ENCODE results near the gene MORN1.

The MORN1 gene

DNA sequence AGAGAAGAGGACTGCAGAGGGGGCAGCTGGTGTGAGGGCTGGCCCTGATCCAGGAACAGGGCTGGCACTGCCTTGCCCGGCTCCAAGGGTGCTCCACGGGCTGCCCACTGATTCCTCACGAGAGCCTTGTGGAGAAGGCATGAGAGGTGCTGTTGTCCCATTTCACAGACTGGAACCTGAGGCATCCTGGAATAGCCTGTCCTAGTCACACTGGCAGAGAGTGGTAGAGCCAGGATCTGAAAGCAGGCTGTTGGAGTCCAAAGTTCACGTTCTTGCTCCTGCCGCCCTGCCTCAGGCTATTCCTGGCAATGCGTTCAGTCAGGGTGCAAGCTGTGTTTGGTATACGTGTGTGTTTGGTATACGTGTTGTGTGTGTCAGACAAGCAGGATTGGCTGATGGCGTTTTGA, 2.1 kb upstream of the MORN1 start:
- peaks cover 4% of the 10 kb centered on the region for H3K4me1 ChIP-seq (ENCODE audit: control insufficient read depth, low read depth, low read length)
- H3K36me3 ChIP-seq (ENCODE audit: control insufficient read depth, low read depth, low read length): peaks cover 14% of the 10 kb centered on the region
- no peak overlapping the region for H3K9ac ChIP-seq (ENCODE audit: low read length)
- H3K4me3 ChIP-seq (ENCODE audit: low read length): no peak overlapping the region
- H3K9me3 ChIP-seq (ENCODE audit: control insufficient read depth, low read depth, low read length): no peaks in the 10 kb centered on the region
- H3K27me3 ChIP-seq (ENCODE audit: control insufficient read depth, insufficient read depth, low read length): no peaks in the 10 kb centered on the region
- H3K27ac ChIP-seq (ENCODE audit: low read length): no peak overlapping the region

DNA sequence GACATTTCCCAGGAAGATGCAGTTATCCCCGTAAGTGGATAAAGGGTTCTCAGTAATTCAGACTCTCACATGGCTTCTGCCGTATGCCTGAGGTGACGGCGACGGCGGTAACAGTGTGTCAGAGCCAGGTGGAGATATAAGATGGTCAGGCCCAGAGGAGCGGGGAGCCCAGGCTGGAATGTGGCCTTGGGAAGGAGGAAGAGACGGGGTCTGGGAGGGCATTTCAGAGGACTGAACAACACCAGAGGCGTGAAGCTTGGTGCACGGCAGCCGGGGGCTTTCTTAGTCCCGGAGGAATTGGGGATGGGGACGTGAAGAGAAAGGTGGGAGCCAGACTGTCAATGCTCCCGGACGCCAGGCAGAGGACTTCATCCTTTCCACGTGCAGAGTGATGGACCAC, 1.3 kb upstream of the MORN1 start:
- no peaks in the 10 kb centered on the region for H3K27me3 ChIP-seq (ENCODE audit: control insufficient read depth, insufficient read depth, low read length)
- no peaks in the 10 kb centered on the region for H3K9me3 ChIP-seq (ENCODE audit: control insufficient read depth, low read depth, low read length)
- H3K36me3 ChIP-seq (ENCODE audit: control insufficient read depth, low read depth, low read length): peaks cover 14% of the 10 kb centered on the region
- peaks cover 4% of the 10 kb centered on the region for H3K4me1 ChIP-seq (ENCODE audit: control insufficient read depth, low read depth, low read length)
- H3K4me3 ChIP-seq (ENCODE audit: low read length): peak overlapping the region; percentile 84
- peak overlapping the region; percentile 49 for H3K9ac ChIP-seq (ENCODE audit: low read length)
- H3K27ac ChIP-seq (ENCODE audit: low read length): no peak overlapping the region

DNA sequence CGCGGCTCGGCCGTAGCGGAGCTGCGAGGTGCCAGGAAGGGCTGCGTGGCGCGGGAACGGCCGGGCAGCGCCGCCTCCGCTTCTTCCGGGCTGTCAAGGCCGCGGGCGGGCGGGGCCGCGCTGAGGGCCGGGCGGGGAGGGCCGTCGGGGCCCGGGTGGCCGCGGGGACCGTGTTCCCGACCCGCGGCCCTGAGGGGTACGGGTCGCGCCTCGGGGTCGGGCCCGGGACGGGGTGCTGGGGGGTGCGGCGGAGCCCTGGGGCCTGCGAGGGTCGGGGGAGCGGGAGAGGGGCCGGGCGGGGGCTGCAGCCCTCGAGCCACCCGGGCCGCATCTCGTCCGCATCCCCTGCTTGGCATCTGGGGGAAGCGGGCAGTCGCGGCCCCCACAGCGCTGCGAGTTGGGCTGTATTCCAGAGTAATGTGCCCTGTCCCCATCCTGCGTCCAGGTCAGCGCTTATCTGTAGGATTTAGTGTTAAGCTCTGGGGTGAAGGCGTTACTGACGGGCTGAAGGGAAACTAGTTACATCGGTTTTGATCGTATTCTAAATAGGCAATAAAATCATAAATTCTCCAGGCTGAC, 666 bp upstream of the MORN1 start:
- Histone ChIP-seq H3K4me1 (ENCODE audit: control insufficient read depth, low read depth, low read length) (peaks cover 4% of the 10 kb centered on the region), H3K9me3 (ENCODE audit: control insufficient read depth, low read depth, low read length) (no peaks in the 10 kb centered on the region), H3K9ac (ENCODE audit: low read length) (peak overlapping the region; percentile 49), H3K27ac (ENCODE audit: low read length) (no peak overlapping the region), H3K4me3 (ENCODE audit: low read length) (peak overlapping the region; percentile 84), H3K36me3 (ENCODE audit: control insufficient read depth, low read depth, low read length) (peaks cover 10% of the 10 kb centered on the region), H3K27me3 (ENCODE audit: control insufficient read depth, insufficient read depth, low read length) (no peaks in the 10 kb centered on the region)

DNA sequence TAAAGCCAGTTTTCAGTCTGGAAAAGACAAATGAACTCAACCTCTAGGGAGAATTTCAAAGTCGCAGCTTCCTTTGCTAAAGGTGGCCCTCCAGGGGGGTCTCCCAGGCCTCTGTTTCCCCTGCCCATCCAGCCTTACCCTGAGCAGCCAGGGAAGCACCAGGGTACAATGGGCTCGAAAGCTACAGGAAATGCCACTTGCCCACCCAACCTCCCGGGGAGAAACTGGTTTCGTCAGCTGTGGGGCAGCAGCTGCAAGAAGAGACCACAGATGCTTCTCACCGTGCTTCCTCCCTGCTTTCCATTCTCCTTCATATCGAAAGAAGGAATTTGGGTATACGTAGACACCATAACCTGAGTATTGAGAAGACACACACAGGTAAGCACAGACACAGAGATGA, 1.7 kb downstream of the MORN1 start:
- no peak overlapping the region for H3K27ac ChIP-seq (ENCODE audit: low read length)
- no peak overlapping the region for H3K4me3 ChIP-seq (ENCODE audit: low read length)
- H3K27me3 ChIP-seq (ENCODE audit: control insufficient read depth, insufficient read depth, low read length): no peaks in the 10 kb centered on the region
- H3K4me1 ChIP-seq (ENCODE audit: control insufficient read depth, low read depth, low read length): peaks cover 4% of the 10 kb centered on the region
- no peaks in the 10 kb centered on the region for H3K36me3 ChIP-seq (ENCODE audit: control insufficient read depth, low read depth, low read length)
- H3K9ac ChIP-seq (ENCODE audit: low read length): no peak overlapping the region
- H3K9me3 ChIP-seq (ENCODE audit: control insufficient read depth, low read depth, low read length): no peaks in the 10 kb centered on the region

DNA sequence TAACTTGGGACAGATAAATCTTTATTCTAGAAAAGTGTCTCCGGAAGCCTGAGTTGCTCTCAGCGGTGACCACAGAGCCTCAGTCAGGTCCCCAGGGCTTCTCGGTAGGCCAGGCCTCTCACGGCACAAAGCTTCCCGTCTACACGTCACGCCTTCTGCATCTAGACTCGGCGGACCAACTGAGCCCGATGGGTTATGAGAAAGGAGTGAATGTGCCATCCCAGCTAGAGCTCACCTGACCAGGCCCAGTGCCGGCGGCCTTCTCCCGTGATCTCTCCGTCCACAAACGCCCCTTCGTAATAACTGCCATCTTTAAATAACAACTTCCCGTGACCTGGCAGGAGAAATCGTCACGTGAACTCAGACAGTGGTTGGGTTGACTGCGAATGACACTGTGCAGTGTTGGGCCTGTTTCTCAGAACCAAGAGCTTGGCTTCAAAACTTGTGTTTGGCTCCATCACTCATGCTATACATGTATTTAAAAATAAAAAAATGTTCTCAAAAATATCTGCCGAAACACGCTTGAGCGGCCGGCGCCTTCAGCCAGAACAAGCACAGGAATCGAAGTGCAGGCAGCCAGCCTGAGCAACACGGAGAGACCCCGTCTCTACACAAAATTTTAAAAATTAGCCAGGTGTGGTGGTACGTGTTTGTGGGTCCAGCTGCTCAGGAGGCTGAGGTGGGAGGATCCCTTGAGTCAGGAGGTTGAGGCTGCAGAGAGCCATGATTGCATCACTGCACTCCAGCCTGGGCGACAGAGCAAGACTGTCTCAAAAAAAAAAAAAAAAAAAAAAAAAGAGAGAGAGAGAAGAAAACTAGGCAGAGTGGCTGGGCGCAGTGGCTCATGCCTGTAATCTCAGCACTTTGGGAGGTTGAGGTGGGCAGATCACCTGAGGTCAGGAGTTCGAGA, 3.1 kb downstream of the MORN1 start:
- Histone ChIP-seq H3K4me3 (ENCODE audit: low read length) (no peak overlapping the region), H3K27me3 (ENCODE audit: control insufficient read depth, insufficient read depth, low read length) (no peaks in the 10 kb centered on the region)

DNA sequence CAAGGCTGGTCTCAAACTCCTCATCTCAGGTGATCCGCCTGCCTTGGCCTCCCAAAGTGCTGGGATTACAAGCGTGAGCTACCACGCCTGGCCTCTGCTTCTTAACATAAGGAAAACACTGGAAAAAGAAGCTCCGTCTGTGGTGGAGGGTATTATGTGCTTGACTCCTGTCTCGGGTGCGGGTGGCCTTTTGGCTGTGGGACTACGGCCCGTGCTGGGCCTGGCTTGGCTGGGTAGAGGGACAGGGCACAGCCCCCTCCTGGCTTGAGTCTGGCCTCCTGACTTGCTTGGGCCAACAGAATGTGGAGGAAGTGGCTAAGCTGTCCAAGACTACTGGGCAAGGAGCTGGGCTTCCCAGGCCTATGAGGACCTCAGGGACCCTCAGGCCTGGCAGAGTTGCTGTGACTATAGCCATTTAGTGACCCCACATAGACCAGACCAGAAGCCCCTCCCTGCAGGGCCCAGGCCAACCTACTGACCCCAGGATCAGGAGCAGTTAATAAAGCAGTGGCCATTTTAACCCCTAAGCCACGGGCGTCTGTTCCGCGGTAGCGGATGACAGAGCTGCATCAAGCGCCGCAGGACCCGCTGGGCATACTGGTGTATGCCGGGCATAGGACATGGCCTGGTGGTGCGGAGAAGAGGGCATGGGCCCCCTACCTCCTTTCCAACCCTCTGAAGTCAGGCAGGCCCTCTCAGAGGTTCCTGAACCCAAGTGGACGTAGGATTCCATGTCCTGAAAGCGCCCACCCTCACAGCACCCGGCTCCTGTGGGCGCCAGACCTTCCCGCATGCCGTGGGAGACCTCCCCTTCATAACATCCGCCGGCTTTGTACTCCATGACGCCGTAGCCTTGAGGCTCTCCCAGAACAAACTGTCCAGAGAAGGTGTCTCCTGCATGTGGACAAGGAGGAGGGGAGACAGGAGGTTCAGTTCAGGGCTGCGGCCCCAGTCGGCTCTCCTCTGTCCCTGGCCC, 4.4 kb downstream of the MORN1 start:
- Histone ChIP-seq H3K9me3 (ENCODE audit: control insufficient read depth, low read depth, low read length) (no peaks in the 10 kb centered on the region), H3K9ac (ENCODE audit: low read length) (no peak overlapping the region), H3K36me3 (ENCODE audit: control insufficient read depth, low read depth, low read length) (no peaks in the 10 kb centered on the region), H3K27ac (ENCODE audit: low read length) (no peak overlapping the region), H3K4me1 (ENCODE audit: control insufficient read depth, low read depth, low read length) (no peaks in the 10 kb centered on the region), H3K27me3 (ENCODE audit: control insufficient read depth, insufficient read depth, low read length) (no peaks in the 10 kb centered on the region), H3K4me3 (ENCODE audit: low read length) (no peak overlapping the region)

More for the DNA sequence above, 3.1 kb downstream of the MORN1 start:
- H3K27ac ChIP-seq (ENCODE audit: low read length): no peak overlapping the region
- no peak overlapping the region for H3K9ac ChIP-seq (ENCODE audit: low read length)
- H3K36me3 ChIP-seq (ENCODE audit: control insufficient read depth, low read depth, low read length): no peaks in the 10 kb centered on the region
- H3K9me3 ChIP-seq (ENCODE audit: control insufficient read depth, low read depth, low read length): no peaks in the 10 kb centered on the region
- H3K4me1 ChIP-seq (ENCODE audit: control insufficient read depth, low read depth, low read length): peaks cover 4% of the 10 kb centered on the region

DNA sequence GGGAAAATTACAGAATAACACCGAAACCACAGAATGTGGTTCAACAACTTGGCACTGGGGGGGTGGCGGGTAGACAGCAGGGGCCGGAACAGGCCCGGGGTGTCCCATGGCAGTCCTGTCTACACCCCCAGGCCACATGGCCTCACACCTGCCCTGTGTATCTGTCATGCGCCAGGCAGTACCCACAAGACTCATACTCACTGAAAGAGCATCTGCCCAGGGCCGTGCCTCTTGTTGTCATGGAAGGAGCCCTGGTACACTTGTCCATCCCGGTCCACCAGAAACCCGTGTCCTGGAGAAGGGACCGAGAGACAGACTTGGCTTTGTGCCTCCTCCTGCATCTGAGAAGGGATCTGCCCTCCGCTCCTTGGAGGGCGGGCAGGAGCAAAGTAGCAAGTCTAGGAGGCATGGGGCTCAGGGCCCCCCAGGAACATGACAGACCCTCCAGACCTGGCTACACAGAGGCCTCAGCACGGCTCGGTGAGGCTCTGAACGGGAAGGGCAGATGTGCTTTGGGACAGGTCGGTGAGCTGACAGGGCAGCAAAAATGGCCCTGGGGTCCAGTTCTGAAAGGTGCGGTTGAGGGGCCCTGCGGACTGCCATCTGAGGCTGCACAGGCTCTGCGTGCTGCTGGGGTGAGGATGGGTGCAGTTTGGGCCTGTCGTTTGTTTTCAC, 5.6 kb downstream of the MORN1 start:
- Histone ChIP-seq H3K9me3 (ENCODE audit: control insufficient read depth, low read depth, low read length) (no peaks in the 10 kb centered on the region), H3K27me3 (ENCODE audit: control insufficient read depth, insufficient read depth, low read length) (no peaks in the 10 kb centered on the region), H3K9ac (ENCODE audit: low read length) (no peak overlapping the region), H3K36me3 (ENCODE audit: control insufficient read depth, low read depth, low read length) (no peaks in the 10 kb centered on the region), H3K27ac (ENCODE audit: low read length) (no peak overlapping the region), H3K4me3 (ENCODE audit: low read length) (no peak overlapping the region), H3K4me1 (ENCODE audit: control insufficient read depth, low read depth, low read length) (no peaks in the 10 kb centered on the region)

DNA sequence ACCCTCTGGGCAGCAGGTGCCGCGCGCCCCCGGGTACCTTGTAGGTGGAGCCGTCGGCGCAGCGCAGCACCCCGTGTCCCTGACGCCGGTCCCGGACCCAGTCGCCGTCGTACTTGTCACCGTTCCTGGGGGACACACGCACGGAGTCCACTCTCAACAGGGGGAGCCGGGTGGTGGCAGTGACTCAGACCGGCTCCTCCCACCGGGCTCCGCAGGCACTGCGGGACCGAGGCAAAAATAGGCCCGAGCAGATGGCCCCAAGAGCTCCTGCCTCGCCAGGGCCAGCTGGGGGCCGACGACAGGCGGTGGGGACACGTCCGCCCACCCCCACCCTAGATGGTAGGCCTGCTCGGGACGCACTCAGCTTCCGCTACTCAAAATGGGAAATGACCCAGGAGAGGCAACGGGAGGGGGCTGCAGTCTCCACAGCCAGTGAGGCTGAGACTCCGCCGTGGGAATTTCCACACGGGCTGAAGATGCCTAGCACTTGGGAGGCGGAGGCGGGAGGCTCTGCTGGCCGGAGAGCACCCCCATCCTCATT, 6.3 kb downstream of the MORN1 start:
- no peaks in the 10 kb centered on the region for H3K4me1 ChIP-seq (ENCODE audit: control insufficient read depth, low read depth, low read length)
- H3K9ac ChIP-seq (ENCODE audit: low read length): no peak overlapping the region
- no peak overlapping the region for H3K4me3 ChIP-seq (ENCODE audit: low read length)
- H3K9me3 ChIP-seq (ENCODE audit: control insufficient read depth, low read depth, low read length): no peaks in the 10 kb centered on the region
- no peaks in the 10 kb centered on the region for H3K27me3 ChIP-seq (ENCODE audit: control insufficient read depth, insufficient read depth, low read length)
- H3K36me3 ChIP-seq (ENCODE audit: control insufficient read depth, low read depth, low read length): no peaks in the 10 kb centered on the region
- no peak overlapping the region for H3K27ac ChIP-seq (ENCODE audit: low read length)

DNA sequence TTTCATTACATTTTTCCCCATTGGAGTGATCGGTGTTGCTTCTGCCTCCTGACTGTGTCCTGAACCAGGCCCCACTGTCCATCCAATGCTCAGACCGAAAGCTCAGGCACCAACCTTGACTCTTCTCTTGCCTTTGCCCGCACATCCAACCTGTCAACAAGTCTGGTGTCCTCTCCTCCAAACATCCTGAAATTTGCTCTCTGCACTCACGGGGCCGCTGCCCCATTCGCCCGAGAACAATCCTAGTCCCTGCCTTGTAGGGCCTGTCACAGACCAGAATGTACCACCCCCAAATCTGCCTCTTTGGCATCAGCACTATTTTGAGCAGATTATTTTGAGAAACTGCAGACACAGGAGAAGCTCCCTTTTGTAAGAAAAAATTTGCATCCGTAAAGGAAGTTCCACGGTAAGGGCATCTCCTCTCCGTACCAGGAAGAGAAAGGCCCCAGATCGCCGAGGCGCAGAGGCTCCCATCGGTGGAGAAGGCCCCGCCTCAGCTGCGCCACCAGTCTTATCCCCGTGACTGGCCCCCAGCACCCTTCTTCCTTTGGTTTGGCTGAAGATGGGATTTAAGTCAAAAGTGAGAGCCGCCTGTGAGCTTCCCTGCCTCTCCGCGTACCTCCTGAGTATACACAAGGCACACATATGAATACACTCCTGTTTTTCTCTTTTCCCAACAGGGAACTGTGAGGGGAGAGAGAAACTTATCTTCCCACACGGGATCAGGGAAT, 7.1 kb downstream of the MORN1 start:
- H3K27ac ChIP-seq (ENCODE audit: low read length): no peak overlapping the region
- no peak overlapping the region for H3K9ac ChIP-seq (ENCODE audit: low read length)
- H3K4me3 ChIP-seq (ENCODE audit: low read length): no peak overlapping the region
- H3K9me3 ChIP-seq (ENCODE audit: control insufficient read depth, low read depth, low read length): no peaks in the 10 kb centered on the region
- no peaks in the 10 kb centered on the region for H3K27me3 ChIP-seq (ENCODE audit: control insufficient read depth, insufficient read depth, low read length)
- no peaks in the 10 kb centered on the region for H3K36me3 ChIP-seq (ENCODE audit: control insufficient read depth, low read depth, low read length)
- no peaks in the 10 kb centered on the region for H3K4me1 ChIP-seq (ENCODE audit: control insufficient read depth, low read depth, low read length)

DNA sequence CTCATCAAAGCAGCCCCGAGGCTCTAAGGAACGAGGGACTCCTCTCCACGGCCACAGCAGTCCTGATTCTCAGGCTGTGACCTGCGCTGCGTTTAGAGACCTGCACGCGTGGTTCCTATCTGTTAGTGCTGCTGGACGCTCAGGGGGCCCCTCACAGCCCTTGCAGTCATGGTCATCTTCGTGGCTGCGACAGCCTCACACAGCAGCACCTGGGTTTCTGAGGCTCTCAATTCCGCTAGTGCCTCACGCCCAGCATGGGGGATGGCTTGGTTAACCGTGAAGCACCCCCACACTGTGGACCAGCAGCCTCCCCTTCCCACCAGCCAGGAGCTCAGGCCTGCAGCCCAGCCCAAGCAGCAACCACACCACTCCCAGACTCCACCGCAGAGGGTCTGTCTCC, 7.8 kb downstream of the MORN1 start:
- no peak overlapping the region for H3K27ac ChIP-seq (ENCODE audit: low read length)
- H3K9ac ChIP-seq (ENCODE audit: low read length): no peak overlapping the region
- no peaks in the 10 kb centered on the region for H3K27me3 ChIP-seq (ENCODE audit: control insufficient read depth, insufficient read depth, low read length)
- H3K4me1 ChIP-seq (ENCODE audit: control insufficient read depth, low read depth, low read length): no peaks in the 10 kb centered on the region
- no peaks in the 10 kb centered on the region for H3K9me3 ChIP-seq (ENCODE audit: control insufficient read depth, low read depth, low read length)
- H3K36me3 ChIP-seq (ENCODE audit: control insufficient read depth, low read depth, low read length): no peaks in the 10 kb centered on the region
- no peak overlapping the region for H3K4me3 ChIP-seq (ENCODE audit: low read length)
